Measurements from ENCODE around the gene NR5A1.

Gene NR5A1

DNA sequence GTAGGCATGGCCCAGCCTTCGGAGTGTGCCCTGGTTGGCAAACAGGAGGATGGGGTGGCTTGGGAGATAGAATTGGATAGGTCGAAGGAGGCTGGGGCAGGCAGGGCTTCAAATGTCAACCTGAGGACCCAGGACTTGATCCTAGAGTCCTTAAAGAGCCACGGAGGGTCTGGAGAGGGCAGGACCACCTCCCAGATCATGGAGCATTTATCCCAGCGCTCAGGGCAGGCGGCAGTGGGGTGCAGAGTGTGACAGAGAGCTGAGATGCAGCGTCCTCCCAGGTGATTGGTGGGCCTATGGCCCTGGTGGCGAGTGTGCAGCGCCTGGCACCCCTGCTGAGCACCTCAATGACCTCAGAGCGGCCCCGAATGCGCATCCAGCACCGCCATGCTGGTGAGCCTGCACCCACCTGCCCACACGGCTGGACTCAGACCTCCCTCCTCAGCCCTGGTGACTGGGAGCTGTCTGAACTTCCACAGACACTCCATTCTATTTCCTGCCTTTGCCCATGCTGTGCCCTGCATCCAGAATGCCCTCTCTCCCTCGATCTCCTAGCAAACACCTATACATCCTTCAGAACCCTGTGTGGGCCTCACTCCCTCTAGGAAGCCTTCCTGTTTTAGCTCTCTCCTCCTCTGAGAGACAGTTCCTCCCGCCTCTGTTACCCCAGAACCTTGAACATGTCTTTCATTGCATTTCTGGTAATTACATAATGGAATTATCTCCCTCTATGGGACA lies 50.7 kb downstream of the NR5A1 start:
- no peak for DNase-seq

DNA sequence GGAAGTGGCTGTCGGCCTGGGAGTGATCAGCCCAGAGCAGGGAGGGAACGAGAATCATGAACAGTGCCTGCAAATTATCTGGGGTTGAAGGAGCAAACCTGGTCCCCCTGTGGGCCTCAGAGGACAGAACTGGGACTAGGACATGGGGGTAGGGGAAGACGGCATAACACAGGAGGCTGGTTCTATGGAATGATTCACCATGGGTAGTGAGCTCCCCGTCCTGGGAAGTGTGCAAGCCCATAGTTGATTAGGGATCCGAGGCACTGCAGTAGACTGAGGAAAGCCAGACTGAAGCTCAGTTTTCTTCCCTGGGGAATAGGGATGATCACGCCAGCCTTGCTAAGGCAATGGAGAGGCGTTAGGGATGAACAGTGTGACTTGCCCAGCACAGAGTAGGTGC lies 51.4 kb downstream of the NR5A1 start:
- DNase-seq, result no peak

DNA sequence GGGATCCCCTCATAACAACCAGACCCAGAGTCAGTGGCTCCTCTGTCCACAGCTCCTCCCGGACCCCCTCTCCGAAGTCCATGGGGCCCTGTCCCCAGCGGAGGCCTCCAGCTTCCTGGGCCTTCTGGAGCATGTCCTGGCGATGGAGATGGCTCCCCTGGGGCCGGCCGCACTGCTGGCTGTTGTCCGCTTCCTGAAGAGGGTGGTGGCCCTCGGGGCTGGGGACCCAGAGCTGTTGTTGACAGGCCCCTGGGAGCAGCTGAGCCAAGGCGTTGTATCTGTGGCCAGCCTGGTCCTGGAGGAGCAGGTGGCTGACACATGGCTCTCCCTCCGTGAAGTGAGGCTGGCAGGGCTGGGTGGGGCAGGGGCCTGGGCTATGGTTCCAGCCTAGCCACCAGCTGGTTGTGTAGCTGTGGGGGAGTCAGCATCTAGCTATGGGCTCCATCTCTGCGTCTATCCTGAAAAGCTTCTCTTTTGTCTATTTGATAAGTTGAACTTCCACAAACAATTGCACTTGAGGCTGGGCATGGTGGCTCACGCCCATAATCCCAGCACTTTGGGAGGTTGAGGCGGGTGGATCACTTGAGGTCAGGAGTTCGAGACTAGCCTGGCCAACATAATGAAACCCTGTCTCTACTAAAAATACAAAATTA lies 52.3 kb downstream of the NR5A1 start:
- DNase-seq, result no peak

DNA sequence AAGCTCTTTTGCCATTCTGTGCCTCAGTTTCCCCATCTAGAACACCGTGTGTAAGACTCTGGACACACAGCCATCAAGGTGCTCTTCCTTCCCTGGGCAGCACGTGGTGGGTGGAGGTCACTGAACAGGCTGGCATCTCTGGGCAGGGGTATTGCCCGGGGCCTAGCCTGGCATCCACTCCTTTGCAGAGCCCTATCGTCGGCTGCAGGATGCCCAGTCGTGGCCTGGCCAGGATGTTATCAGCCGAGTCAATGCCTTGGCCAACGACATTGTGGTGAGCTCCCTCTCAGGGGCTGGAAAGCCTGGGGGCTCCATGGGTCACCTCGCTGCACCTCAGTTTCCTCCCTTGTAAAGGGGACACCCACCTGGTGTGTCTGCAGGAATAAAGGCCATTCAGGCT lies 52.9 kb downstream of the NR5A1 start:
- no peak for DNase-seq

DNA sequence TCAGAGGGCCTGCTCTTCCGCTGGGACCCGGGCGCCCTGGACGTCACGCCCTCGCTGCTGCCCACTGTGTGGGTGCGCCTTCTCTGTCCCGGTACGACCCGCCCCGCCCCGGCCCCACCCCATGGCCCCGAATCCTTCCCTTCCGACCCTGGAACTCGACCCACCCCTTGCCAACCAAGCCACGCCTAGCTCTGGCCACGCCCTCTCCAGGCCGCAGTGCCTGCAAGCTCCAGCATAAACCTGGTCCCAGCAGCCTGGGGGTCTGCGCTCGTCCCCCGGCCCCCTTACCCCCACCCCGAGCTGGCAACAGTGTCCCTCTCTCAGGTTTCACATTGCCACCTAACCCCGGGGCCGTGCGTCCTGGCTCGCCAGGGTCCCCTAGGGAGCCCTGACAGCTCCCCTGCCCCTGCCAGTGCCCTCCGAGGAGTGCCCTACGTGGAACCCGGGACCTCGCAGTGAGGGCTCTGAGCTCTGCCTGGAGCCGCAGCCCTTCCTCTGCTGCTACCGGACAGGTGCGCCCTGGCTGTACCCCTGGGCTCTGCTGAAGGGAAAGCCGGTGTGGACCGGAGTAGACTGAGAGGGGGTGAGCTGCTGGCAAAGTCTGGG lies 53.5 kb downstream of the NR5A1 start:
- no peak for DNase-seq

DNA sequence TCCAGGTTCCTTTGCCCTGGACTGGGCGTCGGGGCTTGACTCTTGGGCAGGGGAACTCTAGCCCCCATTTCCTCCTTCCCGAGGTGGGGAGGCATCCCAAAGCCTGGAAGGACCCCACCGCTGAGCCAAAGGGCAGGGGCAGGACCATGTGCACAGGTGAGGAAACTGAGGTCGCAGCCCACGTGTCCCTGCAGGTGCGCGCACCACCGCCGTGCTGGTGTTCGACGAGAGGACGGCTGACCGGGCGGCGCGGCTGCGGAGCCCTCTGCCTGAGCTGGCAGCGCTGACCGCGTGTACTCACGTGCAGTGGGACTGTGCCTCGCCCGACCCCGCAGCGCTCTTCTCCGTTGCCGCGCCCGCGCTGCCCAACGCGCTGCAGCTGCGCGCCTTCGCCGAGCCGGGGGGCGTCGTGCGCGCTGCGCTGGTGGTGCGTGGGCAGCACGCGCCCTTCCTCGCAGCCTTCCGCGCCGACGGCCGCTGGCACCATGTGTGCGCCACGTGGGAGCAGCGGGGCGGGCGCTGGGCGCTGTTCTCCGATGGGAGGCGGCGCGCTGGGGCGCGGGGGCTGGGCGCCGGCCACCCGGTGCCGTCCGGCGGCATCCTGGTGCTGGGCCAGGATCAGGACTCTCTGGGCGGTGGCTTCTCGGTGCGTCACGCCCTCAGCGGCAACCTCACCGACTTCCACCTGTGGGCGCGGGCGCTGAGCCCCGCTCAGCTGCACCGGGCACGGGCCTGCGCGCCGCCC lies 54.2 kb downstream of the NR5A1 start:
- no peak for DNase-seq

DNA sequence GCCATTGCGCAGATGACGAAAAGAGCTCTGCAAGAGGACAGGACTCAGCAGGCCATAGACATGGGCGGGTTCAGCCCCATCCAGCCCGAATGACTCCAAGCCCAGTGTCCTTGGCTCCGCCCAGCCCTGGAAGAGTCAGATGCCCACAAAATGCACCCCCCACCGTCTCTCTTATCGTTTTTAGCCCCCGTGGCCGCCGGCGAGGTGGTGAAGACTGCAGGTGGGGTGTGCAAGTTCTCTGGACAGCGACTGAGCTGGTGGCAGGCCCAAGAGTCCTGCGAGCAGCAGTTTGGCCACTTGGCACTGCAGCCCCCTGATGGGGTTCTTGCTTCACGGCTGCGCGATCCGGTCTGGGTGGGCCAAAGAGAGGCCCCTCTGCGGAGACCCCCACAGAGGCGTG lies 54.9 kb downstream of the NR5A1 start:
- DNase-seq, result no peak

DNA sequence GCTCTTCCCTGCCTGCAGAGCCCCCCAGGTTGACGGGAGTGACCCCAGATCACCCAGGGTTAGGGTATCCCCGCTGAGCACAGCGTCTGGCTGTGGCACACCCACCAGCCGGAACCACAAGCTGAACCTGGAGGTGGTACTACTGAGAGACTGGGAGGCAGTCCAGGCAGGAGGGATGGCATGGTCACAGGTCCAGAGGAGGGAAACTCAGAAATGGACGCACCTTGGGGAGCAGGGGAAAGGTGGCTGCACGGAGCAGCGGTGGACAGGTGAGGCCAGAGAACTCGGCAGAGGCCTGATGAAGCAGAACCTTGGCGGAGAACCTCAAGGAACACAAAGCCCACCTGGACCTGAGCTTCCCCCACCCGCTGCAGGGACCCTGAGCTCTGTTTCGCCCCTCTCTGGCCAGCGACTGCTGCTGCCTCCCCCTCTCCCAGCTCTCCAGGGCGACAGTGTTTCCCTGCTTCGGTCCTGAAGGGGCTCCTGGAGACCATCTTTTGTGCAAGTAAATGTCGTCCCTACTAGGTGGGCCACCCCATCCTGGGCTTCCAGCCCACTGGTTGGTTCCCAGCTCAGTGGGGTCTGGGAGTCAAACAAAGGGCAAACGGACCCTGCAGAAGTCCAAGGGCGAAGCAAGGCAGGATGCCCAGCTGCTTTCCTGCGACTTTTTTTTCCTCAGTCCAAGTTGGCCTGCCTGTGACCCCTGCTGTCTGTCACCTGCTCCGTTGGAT lies 56.1 kb downstream of the NR5A1 start:
- no peak for DNase-seq

DNA sequence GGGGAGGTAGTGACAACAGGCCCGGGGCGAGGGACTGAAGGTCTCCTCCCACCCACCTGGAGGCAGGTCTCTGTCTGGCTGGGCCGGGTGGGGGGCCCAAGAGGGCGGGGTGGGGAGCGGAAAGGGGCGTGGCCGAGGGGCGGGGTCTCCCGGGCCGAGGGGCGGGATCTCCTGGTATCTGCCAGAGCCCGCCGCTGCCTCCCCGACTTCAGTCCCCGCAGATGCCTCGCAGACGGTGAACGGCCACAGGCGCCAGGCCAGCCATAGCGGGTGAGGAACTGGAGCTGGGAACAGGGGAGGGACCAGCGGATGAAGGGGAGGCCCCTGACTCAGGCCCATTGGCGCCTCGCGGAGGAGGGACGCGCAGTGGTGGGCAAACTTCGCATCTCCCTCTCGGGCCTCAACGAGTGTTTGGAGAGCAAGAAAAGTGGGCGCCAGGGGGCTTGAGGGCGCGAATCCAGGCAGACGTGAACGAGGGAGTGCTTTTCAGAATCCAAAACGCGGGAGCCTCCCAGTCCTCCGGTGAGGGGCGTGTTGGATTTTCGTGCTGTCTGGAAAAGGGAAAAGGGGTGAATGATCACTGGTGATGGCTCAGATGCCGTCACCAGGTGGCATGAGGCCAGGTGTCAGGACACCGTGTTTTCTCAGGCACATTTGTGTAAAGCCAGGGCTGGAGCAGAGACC lies 56.8 kb downstream of the NR5A1 start, which contains the start of gene ADGRD2:
ADGRD2 (plus strand) TSS at position 211 of the 684 bp plus-strand sequence. CDS start 1,216 bp downstream, outside the sequence.
- DNase-seq, result no peak

DNA sequence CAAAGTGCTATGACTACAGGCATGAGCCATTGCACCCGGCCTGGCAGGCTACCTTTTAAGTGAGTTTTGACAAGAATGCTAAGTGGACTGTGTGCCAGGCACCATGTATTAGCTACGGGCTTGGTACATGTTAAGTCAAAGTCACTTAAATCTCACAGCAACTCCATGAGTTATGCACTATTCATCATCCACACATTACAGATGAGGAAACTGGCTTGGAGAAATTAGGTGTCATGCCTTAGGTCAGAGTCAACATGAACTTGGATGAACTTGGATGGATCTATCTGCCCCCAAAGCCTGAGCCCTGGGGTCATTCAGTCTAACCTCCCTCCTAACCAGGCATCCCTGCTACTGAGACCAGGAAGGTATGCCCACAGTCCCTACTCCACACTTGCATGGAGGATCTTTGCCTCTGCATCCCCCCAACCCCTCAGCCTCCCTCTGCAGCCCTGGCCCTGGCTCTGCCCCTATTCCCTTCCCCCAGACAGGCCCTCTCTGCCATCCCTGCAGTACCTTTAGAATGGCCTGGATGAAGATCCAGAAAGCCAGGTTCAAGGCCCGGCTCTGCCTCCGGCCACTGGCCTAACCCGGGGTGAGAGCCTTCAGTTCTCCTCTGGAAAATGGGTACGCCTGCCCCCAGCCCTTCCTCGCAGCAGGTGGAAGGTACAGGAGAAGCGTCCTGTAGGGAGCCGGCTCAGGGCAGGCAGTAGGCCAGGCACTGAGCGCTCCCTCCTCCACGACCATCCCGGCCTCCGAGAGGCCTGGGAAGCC lies 57.6 kb downstream of the NR5A1 start:
- DNase-seq, result no peak

DNA sequence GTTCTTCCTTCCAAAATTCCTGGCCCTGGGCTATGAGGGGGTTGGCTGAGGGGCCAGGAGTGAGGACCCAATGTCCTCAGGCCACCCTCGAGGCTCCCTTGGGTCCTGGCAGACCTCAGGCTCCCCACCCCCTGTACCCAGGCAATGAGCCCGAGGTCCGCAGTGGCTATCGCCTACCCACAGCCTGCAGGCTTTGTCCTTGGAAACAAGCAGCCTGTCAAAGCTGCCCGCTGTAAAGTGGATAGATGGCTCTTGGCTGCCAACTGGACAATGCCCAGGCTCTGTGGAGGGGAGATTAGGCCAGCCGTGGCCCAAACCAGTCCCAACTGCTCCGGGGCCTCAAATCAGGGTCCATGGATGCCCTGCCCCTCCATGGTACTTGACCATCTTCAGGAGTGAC lies 59.2 kb downstream of the NR5A1 start:
- DNase-seq, result no peak

DNA sequence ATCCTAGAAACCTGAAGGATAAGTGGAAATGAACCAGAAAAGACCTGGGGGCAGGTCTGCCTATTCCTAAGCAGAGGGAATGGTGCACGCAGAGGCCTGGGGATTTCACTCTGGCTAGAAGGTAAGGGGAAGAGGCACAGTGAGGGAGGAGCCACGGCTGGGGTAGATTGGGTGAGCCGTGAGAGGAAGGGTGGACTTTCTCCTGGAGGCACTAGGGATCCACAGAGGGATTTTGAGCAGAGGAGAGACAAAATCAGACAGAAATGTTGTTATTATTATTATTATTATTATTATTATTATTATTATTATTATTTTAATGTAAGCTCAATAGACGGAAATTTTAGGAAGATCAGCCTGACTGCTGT lies 59.9 kb downstream of the NR5A1 start:
- no peak for DNase-seq

DNA sequence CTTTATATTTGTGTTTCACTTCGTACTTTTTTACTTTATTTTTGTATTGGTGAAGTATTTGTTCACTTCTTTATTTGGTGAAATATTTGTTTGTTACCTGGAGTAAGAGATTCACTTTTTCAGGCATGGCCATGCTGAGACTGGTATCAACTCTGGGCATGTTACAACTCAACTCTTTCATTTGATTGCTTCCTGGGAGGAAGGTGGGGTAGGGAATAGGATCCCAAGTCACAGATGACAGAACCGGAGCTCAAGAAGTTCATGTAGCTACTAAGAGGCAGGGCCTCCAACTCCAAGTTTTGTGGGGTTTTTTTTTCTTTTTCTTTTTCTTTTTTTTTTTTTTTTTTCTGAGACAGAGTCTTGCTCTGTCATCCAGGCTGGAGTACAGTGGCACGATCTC lies 63.0 kb downstream of the NR5A1 start:
- no peak for DNase-seq

DNA sequence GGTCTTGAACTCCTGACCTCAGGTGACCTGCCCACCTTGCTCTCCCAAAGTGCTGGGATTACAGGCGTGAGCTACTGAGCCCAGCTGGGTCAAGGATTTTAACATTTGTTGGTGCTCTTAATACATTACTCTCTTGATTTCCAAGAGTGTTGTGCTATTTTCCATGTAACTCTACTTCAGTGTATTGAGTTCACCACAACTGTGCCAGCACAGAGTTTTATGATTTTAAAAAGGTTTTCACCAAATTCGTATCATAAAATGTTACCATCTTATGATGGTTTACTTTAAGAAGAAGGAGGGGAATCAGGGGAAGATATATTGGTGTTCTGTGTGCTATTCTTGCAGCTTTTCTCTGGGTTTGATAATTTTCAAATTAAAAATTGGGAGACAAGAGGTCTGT lies 63.6 kb downstream of the NR5A1 start:
- DNase-seq, result no peak

DNA sequence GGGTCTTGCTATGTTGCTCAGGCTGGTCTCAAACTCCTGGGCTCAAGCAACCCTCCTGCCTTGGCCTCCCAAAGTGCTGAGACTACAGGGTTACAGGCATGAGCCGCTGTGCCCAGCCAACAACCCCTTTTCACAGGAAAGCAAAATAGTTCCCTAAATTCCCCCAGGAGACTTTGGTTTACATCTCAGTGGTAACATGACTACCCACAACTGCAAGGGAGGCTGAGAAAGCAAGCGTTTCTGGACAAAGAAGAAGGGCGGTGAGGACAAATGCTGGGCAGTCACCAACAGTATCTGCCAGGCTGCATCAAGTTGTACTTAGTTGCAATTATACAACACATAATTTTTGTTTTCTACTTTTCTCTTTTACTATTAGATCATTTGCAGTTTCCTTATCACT lies 64.4 kb downstream of the NR5A1 start:
- no peak for DNase-seq

DNA sequence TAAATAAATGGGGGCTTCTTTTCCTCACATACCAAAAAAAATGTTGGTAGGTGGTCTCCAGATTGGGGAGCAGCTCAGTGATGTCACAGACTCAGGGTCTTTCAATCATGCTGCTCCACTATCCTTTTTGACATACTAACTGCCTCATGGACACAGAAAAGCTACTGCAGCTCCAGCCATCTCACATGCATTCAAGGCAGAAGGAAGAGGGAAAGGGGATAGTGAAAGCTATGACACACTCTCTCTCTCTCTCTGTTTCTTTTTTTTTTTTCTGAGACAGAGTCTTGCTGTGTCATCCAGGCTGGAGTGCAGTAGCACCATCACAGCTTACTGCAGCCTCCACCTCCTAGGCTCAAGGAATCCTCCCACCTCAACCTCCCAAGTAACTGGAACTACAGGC lies 64.8 kb downstream of the NR5A1 start:
- no peak for DNase-seq

DNA sequence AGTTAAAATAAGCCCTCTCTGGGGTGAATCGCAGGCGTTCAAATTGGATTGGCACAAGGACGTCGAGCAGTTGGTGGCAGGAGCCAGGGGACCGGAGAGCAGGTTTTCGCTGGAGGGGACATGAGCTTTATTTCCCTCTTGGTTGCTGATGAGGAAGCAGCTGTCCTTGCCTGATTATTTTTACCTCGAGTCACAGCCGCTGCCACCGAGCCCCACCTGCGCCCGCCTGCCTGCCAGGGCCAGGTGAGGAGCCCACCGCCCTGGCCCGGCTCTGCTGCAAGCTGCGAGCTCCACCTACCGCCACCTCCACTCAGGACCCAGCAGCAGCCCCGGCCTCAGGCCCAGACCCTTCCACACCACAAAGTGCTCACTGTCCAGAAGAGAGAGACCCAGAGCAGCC lies 65.9 kb downstream of the NR5A1 start:
- DNase-seq, result no peak

DNA sequence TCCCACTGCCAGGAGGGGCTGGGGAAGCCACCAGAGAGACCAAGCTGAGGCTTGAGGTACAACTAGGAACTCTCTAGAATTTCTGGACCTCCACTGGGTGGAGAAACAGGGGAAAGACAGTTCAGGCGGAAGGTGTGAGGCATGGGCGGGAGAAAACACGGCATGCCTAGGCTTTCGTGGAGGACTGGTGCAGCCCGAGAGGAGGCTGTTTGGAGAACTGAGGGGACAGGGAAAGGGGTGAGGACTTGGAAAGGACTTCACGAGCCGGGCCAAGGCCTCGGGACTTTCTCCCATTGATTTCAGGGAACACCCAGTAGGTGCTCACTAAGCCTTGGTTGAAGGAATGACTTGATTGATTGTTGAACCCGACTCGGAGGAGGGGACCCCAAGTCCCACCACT lies 66.4 kb downstream of the NR5A1 start:
- DNase-seq, result no peak

DNA sequence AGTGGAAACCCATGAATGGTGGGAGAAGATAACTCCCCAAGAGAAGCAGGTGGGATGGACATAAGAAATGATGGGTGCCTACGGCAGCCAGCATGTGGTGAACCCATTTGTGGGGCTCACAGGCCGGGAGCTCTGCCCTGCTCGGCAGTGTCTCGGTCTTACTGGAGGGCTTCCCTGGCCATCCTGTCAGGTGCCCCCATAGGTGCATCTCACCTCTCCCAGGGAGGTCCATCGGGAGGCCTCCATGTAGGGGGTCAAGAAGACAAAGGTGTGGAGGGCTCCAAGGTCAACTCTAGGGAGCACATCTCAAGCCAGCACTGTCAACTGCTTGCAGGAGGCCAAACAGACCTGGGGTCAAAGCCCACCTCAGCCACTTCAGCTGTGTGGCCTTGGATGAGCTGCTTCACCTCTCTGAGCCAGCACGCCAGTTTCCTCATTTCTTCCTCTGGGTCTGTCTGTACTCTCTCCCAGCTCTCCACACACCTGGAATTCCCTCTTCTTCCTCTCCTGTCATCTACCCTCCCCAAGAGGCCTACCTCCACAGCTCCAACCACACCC lies 67.4 kb downstream of the NR5A1 start:
- DNase-seq, result no peak

DNA sequence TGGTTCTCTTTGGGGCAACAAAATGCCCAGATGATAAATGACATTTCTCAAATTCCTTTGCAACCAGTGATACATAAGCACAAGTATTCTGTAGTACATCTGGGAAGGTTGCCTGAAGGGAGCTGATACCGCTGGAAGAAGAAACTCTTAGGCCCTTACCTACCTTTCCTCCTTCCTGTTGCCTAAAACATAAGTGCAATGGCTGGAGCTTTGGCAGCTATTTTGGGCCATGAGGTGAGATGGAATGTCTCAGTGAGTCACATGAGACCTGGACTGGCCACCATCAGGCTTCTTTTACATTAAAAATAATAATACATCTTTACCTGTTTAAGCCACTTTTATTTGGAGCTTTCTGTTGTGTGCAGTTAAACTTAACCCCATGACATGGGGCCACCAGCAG lies 68.1 kb downstream of the NR5A1 start:
- DNase-seq, result no peak

DNA sequence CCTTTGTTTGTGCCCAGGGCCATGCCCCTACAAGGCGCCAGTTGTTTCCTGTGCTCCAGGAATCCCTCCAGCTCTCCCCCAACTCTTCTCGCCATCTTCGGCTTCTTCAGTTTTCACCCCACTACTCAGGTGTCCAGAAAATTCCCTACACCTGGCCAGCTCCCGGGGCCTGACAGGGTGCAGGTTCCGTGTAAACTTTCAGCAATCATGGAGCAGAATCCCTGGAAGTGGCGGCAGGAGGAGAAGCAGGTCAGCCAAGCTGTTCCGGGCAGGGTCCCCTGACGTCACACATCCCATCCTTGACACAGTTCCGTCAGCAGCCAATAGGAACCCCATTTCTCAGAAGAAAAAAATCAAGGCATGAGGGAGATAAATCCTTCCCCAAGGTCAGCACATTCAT lies 69.1 kb downstream of the NR5A1 start:
- DNase-seq, result no peak
